Fibroblast of skin of right quadriceps (primary cell): ENCODE results near the gene SCGB3A1.

ENCODE experiments used
- DNase-seq: peaks from one replicate; pipeline ENCODE4 v3.0.0-alpha.2; 2013

The SCGB3A1 gene

DNA sequence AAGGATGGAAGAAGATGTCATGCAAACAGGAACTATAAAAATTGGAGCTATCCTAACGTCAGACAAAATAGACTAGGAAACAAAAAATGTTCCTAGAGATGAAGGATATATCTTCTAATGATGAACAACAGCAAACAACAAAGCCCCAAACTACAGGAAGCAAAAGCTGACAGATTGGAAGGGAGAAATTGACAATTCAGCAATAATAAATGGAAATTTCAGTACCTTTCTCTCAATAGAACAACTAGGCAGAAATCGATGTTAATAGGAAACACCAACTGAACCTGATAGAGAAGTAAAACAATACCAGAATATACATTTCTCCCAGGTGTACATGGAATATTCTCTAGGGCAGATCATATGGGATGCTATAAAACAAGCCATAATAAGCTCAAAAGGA is 7.6 kb downstream of the SCGB3A1 start:
- no peak for DNase-seq

- no peak for DNase-seq
Measured at GRCh38 chr5:180580681-180581080, 10.6 kb downstream of the SCGB3A1 start.

DNA sequence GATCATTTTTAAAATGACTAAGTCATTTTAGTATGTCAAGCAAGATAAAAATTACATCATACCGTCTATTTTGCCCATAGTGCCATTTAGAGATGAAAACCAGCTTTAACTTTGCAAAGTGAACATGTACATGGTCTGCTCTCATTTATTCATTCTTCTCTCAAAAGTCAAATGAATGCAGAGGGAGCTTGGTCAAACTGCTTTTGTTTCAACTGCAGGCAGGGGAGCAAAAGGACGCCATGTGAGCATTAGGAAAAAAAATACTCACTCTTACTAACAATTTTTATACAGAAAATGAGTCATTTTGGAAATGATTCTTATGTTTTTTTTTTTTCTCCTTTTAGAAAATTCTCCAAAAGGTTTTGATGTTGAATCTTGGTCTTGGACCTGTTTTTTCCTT is 15.7 kb downstream of the SCGB3A1 start:
- DNase-seq = no peak

DNA sequence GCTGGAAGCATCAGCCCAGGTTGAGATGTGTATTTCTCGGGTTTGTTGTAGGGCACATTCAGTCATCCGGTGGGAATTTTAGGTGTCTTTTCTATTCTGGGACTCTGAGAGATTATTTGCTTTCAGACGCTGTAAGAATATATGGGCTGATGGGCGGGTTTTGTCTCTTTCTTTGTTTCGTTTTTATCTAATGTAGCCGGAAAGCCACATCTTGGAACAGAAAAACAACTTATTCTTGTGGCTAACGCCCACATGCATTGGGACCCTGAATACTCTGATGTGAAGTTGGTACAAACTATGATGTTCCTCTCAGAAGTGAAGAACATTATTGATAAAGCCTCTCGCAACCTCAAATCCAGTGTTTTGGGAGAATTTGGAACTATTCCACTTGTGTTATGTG is 22.4 kb downstream of the SCGB3A1 start:
- no peak for DNase-seq

GRCh38 chr5:180563994-180564393 is 27.3 kb downstream of the SCGB3A1 start:
- DNase-seq = no peak

DNA sequence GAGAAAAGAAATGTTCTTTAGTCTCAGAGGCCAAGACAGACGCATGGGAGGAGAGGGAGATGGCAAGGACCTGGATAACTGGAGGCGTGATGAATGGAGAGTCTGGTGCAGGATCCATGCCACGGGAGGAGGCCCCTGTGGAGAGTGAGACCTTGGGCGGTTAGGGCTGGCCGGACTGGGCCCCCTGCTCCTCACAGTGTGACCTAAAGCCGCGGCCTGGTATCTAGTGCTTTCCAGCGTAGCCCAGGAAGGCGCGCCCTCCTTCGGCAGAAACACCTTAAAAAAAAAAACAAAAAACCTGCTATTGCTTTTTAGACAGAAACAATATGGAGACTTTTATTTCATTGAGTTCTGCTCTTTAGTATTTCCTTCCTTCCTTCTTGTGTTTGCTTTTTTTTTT is 33.1 kb downstream of the SCGB3A1 start:
- no peak for DNase-seq

DNA sequence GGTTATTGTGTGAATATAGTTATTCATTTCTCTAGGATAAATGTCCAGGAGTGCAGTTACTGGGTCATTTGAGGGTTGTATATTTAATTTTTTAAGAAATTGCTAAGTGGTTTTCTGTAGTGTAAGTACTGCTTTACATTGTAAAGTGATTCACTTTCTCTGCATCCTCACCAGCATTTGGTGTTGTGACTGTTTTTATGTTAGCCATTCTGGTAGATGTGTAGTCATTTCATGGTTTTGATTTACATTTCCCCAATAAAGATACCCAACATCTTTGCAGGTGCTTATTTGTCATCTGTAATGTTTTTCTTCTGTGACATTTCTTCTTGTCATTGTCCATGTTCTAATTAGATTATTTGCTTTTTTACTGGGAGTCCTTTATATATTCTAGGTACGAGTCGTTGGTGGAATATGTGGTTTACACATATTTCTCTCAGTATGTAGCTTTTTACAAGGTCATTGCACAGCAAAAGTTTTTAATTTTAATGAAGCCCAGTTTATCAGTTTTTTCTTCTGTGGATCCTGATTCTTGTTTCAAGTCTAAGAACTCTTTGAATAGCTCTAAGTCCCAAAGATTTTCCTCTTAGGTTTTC is 34.0 kb downstream of the SCGB3A1 start:
- DNase-seq = peak; percentile 9

DNA sequence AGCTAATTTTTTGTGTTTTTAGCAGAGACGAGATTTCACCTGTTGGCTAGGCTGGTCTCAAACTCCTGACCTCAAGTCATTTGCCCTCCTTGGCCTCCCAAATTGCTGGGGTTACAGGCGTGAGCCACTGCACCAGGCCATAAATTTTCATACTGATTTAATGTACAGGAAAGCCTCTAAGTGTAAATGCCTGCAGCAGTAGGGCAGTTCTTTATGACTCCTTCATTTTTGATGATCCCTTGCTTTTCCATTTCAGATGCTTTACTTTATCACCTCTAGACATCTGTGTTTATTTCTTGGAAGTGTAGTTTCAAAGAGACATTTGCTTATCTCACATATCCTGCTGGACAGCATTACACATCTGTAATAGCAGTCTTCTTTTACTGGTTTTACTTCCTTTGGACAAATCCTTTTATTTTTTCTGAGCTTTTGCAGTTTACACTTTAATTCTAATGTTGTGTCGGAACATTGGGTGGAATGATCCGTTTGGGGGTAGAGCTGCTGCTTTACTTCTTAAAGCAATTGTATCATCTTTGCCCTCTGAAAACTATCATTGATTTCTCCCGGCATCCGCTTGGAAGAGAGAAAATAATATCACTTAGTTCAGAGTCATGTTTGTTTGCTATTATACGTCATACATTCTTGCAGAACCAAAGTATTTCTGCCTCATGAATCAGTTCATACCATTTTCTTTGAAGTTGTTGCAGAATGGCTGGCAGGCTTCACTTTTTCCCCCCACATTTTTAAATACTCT is 36.0 kb downstream of the SCGB3A1 start:
- peak; percentile 4 for DNase-seq

DNA sequence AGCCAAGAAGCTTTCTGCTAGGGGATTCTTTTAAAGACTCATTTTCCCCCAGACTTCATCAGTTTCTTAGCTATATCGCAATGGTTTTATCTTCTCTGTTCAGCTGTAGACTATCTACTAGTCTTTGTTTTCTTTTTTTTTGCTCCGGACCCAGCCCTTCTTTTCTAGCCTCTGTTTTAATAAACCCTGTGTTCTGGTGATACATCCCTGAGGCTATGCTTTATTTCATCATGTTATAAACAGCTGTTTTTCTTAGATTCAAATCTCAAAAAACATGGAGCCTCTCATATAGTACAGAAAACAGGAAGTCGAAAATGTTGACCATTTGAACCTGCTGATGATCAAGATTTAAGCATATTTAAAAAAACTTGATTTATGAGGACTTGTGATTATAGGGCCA is 37.8 kb downstream of the SCGB3A1 start:
- DNase-seq = no peak

DNA sequence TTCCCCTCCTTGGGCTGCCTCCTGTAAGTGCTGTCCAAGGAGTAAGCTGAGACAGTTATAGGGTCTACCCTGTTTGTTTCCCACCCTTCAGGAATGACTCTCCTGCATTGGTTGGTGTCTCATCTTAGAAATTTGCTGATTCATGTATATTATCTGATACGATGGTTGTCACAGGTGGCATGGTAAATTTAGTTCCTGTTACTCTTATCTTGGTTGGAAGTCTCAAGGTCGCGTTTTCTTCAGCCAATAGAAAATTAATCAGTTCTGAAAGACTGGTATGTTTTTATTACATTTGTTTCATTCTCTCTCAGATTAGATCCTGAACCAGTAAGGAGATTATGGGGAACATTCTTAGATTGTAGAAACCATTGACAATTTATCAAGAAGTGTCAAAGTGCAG is 42.7 kb downstream of the SCGB3A1 start:
- no peak for DNase-seq

DNA sequence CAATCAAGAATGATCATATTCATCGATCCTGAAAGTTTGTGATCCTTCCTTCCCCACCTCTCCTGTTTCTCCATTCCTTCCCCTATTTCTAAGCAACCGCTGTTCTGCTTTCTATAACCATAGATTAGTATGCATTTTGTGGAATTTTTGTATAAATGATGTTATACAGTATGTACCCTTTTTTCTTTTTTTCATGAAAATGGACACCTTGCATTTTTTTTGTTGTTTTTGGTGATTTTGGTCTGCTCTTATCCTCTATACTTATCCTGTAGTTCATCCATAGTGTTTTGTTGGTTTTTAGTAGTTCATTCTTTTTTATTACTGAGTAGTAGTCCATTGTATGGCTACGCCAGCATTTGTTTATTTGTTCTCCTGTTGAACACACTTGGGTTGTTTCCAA is 46.1 kb downstream of the SCGB3A1 start:
- no peak for DNase-seq

DNA sequence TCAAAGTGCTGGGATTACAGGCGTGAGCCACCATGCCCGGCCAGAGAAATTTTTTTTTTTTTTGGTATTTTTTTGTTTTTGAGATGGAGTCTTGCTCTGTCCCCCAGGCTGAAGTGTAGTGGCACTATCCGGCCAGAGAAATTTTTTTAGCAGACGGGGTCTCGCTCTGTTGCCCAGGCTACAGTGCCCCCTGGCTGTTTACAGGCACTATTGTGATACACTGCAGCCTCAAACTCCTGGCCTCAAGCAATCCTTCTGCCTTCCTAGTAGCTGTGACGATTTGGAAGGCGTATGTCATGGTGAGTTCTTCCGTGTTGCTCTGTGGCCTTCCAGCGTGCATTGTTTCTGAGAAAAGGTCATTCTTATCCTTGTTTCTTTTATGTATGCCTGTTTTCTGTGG is 49.6 kb downstream of the SCGB3A1 start:
- no peak for DNase-seq
